Measurements from ENCODE around the gene CAMK4. TPM values are rescaled to one million over a fixed set of nuclear protein-coding genes. Genes with fewer than 3 reads are reported as not detected.

CAMK4 gene
- polyA plus RNA-seq, 1 donor from 2014 or later = 16.6 TPM

DNA sequence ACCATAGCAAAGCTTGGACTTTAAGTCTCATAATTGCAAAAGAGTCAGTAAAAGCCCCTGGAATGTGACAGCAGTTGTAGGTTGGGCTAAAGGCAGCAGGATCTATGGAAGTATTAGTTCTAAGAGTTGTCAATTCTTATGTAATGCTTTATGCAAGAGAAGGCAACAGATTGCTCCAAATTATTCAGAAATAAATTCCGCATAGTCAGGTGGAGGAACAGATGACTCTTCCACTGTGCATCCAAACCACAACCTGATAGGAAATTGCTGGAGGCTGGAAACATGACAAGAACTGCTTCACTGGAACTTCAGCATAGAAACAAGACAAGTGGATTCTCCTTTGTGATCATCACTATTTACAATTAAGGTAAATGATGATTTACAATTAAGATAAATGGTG, 187.1 kb downstream of the CAMK4 start:
- H3K4me2 ChIP-seq (ENCODE audit: low read length) = no peak overlapping the region
- H3K79me2 ChIP-seq (replicated peaks; ENCODE audit: insufficient read depth, low read length) = no peaks in the 10 kb centered on the region
- no peak overlapping the region for H3K27ac ChIP-seq (ENCODE audit: low read length)
- TF ChIP-seq, protein P1, sequence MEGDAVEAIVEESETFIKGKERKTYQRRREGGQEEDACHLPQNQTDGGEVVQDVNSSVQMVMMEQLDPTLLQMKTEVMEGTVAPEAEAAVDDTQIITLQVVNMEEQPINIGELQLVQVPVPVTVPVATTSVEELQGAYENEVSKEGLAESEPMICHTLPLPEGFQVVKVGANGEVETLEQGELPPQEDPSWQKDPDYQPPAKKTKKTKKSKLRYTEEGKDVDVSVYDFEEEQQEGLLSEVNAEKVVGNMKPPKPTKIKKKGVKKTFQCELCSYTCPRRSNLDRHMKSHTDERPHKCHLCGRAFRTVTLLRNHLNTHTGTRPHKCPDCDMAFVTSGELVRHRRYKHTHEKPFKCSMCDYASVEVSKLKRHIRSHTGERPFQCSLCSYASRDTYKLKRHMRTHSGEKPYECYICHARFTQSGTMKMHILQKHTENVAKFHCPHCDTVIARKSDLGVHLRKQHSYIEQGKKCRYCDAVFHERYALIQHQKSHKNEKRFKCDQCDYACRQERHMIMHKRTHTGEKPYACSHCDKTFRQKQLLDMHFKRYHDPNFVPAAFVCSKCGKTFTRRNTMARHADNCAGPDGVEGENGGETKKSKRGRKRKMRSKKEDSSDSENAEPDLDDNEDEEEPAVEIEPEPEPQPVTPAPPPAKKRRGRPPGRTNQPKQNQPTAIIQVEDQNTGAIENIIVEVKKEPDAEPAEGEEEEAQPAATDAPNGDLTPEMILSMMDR (IDR thresholded peaks at IDR 0.05; ENCODE audit: poor library complexity, severe bottlenecking) = no peak
- TF ChIP-seq RAD21 (conservative IDR thresholded peaks at IDR 0.05) (no peak), POLR2AphosphoS5 (IDR thresholded peaks at IDR 0.05) (no peak), EZH2 (IDR thresholded peaks at IDR 0.05; ENCODE audit: borderline replicate concordance, insufficient read depth, low read length, poor library complexity, severe bottlenecking) (no peak), EP300 (conservative IDR thresholded peaks at IDR 0.05; ENCODE audit: poor library complexity, severe bottlenecking) (no peak), SMC3 (conservative IDR thresholded peaks at IDR 0.05; ENCODE audit: poor library complexity) (no peak), TAF1 (IDR thresholded peaks at IDR 0.05; ENCODE audit: low read depth) (no peak), MXI1 (conservative IDR thresholded peaks at IDR 0.05; ENCODE audit: poor library complexity, severe bottlenecking) (no peak)
- TF ChIP-seq, protein P2, sequence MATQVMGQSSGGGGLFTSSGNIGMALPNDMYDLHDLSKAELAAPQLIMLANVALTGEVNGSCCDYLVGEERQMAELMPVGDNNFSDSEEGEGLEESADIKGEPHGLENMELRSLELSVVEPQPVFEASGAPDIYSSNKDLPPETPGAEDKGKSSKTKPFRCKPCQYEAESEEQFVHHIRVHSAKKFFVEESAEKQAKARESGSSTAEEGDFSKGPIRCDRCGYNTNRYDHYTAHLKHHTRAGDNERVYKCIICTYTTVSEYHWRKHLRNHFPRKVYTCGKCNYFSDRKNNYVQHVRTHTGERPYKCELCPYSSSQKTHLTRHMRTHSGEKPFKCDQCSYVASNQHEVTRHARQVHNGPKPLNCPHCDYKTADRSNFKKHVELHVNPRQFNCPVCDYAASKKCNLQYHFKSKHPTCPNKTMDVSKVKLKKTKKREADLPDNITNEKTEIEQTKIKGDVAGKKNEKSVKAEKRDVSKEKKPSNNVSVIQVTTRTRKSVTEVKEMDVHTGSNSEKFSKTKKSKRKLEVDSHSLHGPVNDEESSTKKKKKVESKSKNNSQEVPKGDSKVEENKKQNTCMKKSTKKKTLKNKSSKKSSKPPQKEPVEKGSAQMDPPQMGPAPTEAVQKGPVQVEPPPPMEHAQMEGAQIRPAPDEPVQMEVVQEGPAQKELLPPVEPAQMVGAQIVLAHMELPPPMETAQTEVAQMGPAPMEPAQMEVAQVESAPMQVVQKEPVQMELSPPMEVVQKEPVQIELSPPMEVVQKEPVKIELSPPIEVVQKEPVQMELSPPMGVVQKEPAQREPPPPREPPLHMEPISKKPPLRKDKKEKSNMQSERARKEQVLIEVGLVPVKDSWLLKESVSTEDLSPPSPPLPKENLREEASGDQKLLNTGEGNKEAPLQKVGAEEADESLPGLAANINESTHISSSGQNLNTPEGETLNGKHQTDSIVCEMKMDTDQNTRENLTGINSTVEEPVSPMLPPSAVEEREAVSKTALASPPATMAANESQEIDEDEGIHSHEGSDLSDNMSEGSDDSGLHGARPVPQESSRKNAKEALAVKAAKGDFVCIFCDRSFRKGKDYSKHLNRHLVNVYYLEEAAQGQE (IDR thresholded peaks at IDR 0.05; ENCODE audit: borderline replicate concordance) = no peak
- no peaks in the 10 kb centered on the region for H3K36me3 ChIP-seq (ENCODE audit: insufficient read depth, low read length)
- no peaks in the 10 kb centered on the region for H3F3A ChIP-seq (ENCODE audit: insufficient read depth, low read length, poor library complexity, severe bottlenecking)
- H3K27me3 ChIP-seq (ENCODE audit: insufficient read depth, low read depth, low read length) = no peaks in the 10 kb centered on the region
- no peaks in the 10 kb centered on the region for H3K9me3 ChIP-seq (ENCODE audit: low read length)
- H3K9ac ChIP-seq (ENCODE audit: low read length) = no peak overlapping the region
- no peak overlapping the region for H2AFZ ChIP-seq (ENCODE audit: low read depth, low read length)
- H4K20me1 ChIP-seq (ENCODE audit: insufficient read depth) = no peaks in the 10 kb centered on the region
- H3K9me2 ChIP-seq (ENCODE audit: insufficient read depth, low read length) = no peaks in the 10 kb centered on the region
- no peak overlapping the region for H3K4me3 ChIP-seq (ENCODE audit: low read length)

DNA sequence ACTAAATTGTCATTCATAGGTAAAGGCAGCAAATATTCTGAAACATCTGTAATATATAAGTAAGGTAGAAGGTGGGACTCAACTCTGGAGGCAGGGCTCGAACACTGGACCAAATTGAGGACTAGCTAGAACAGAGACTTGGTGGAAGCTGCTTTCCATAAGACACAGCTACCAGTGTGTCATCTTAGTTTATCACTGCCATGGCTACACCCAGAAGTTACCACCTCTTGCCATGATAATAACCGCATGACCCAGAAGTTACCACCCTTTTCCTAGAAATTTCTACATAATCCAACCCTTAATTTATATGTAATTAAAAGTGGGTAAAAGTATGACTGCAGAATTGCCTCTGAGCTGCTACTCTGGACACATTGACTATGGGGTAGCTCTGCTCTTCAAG, 188.4 kb downstream of the CAMK4 start:
- Histone ChIP-seq H3K9me2 (ENCODE audit: insufficient read depth, low read length) (no peaks in the 10 kb centered on the region), H3F3A (ENCODE audit: insufficient read depth, low read length, poor library complexity, severe bottlenecking) (no peaks in the 10 kb centered on the region), H3K27me3 (ENCODE audit: insufficient read depth, low read depth, low read length) (no peaks in the 10 kb centered on the region), H2AFZ (ENCODE audit: low read depth, low read length) (no peak overlapping the region), H3K9me3 (ENCODE audit: low read length) (no peaks in the 10 kb centered on the region), H3K79me2 (replicated peaks; ENCODE audit: insufficient read depth, low read length) (no peaks in the 10 kb centered on the region), H3K27ac (ENCODE audit: low read length) (no peak overlapping the region), H3K4me2 (ENCODE audit: low read length) (no peak overlapping the region), H3K4me3 (ENCODE audit: low read length) (no peak overlapping the region), H4K20me1 (ENCODE audit: insufficient read depth) (no peaks in the 10 kb centered on the region), H3K36me3 (ENCODE audit: insufficient read depth, low read length) (no peaks in the 10 kb centered on the region), H3K9ac (ENCODE audit: low read length) (no peak overlapping the region)
- TF ChIP-seq EZH2 (IDR thresholded peaks at IDR 0.05; ENCODE audit: borderline replicate concordance, insufficient read depth, low read length, poor library complexity, severe bottlenecking) (no peak), SMC3 (conservative IDR thresholded peaks at IDR 0.05; ENCODE audit: poor library complexity) (no peak), POLR2AphosphoS5 (IDR thresholded peaks at IDR 0.05) (no peak), TAF1 (IDR thresholded peaks at IDR 0.05; ENCODE audit: low read depth) (no peak), RAD21 (conservative IDR thresholded peaks at IDR 0.05) (no peak), EP300 (conservative IDR thresholded peaks at IDR 0.05; ENCODE audit: poor library complexity, severe bottlenecking) (no peak), MXI1 (conservative IDR thresholded peaks at IDR 0.05; ENCODE audit: poor library complexity, severe bottlenecking) (no peak)
- TF ChIP-seq, protein P2 (IDR thresholded peaks at IDR 0.05; ENCODE audit: borderline replicate concordance) = no peak
- TF ChIP-seq, protein P1 (IDR thresholded peaks at IDR 0.05; ENCODE audit: poor library complexity, severe bottlenecking) = no peak

All from neural cell (in vitro differentiated cells).